GM19240 (cell line): ENCODE data around the gene TJAP1.
"Not testable (repeated sequence)": the region's sequence is repeated elsewhere in the genome, so short reads cannot be mapped to it uniquely, and the experiment has no call there.

Experiments used
- DNase-seq: peaks from one replicate; pipeline ENCODE4 v3.0.0; 2011; ENCODE audit warnings: low spot score; ENCODE audit not compliant: insufficient read length

The TJAP1 gene

DNA sequence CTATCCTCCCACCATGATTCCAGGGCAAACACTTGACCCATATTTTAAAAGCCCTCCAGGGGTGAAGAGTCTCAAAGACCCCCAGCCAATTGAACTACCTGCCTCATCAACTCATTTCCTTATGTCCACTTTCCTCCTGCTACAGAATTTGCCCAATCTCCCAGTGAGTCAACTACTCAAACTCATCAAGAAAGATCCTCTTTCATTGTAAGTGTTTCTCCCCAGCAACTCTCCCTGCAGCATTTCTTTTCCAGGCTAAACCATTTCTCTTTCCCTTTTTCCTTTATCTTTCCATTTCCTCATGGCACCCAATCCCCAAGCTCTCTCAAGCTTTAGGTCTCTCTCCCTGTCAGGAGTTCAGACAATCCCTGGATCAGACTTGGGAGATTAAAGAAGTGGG lies 23.5 kb upstream of the TJAP1 start:
- no peak for DNase-seq

DNA sequence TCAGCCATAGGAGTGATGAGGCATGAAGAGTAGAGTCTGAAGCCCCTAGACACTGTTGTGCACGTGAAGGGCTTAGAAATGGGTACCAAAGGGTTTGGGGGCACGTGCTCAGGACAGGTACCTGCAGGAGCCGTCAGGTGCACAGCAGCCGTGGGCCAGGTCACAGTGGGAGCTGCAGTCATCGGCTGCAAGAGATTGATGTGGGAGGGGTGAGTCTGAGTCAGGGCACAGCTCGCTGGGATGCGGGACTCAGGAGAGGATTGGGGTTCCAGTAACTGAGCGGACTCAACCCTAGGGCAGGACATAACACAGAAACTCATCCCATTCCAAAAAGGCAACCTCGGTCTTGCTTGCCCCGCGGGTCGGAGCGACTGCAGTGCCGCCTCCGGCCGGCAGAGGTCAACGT lies 23.1 kb upstream of the TJAP1 start:
- DNase-seq, result no peak

DNA sequence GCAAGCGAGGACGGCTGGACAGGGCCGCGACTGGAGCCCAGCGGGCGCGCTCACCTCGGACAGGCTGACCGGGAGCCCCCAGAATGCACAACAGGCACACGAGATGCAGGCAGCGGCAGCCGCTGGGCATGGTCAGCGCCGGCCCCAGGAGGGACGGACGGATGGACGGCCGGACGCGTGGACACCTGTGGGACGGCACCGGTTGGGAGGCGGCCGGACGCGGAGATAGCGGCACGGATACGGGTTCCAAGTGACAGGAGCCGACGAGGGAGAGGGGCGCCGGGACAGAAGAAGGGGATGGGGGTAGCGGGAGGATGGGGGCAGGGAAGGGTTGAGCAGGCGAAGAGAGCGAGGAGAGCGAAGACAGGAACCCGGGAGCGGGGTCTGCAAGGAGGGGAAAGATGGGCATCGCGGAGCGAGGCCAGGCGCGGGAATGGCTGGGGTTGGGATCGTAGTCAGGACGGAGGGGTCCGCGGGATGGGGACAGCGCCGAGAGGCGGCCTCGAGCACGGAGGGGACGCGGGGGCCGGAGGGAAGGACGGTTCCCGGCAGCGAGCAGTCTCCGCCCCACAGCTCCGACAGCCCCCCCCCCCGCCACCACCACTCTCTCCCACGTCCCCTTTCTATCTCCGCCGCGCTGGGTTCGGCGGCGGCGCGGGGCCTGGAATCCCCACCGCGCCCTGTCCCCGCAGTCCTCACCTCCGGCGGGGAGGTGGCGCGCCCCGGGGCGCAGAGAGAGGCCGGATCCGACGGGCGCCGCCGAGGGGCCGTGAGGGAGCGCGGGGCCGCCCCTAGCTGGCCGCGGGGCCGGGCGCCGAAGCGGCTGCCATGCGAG lies 22.5 kb upstream of the TJAP1 start:
- DNase-seq, result peak; percentile 58

DNA sequence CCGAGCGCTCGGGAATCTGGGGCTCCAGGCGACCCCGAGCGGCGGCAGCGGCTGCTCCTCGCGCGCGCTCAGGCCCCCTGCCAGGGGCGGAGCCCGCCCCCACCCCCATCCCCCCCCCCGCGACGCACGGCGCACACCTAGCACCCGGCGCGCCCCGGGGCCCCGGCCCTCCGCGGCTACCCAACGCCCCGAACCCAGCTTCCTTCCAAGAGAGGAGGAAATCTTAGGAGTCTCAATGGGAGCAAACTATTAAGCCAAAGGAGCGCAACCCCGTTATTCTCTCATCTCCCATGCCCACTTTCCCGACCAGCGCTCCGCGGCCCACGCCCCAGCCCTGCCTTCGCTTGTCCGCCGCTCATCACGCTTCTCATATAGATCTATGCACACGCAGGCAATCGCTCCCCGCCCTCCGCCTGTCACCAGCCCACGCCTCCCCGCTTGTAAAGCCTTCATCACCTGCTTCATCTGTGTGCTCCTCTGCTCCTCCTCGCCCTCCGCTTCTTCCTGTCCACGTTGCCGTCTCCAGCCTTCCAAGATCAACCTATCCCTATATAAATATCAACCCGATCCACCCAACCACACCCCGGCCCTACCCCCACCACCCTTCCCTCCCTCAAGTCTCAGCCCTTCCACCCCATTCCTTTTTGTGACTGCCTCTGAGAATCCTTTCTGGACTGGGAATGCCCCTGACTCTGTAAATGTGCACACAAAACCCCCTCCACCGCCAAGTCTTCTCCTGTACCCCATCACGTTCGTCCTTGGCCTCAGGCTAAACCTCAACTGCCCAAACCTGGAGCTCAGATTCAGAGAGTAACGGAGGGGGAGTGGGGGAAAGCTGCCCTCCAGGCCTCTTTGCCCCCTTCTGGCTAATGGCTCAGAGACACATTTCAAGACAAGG lies 21.6 kb upstream of the TJAP1 start, which contains the start of gene DLK2:
TSS of gene DLK2 (minus strand) at position 18 of the 898 bp plus-strand sequence. CDS start 723 bp downstream, outside the sequence.
- no peak for DNase-seq

DNA sequence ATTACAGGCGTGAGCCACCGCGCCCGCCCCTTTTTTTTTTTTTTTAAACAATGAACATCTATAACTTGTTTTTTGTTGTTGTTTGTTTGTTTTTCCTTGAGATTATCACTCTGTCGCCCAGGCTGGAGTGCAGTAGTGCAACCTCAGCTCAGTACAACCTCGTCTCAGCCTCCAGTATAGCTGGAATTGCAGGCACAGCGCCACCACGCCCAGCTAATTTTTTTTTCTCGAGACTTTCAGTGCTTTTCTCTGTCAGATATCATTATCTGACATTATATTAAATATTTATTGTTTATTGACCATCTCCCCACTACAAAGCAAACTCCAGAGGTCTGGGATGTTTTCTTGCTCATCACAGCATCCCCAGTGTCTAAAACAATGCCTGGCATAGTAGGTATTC lies 19.7 kb upstream of the TJAP1 start:
- no peak for DNase-seq

DNA sequence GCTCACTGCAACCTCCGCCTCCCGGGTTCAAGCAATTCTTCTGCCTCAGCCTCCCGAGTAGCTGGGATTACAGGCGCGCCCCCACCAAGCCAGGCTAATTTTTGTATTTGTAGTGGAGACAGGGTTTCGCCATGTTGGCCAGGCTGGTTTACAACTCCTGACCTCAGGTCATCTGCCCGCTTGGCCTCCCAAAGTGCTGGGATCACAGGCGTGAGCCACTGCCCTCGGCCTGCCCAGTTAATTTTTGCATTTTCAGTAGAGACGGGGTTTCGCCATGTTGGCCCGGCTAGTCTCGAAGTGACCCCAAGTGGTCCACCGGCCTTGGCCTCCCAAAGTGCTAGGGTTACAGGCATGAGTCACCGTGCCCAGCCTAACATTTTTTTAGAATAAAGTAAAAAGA lies 19.2 kb upstream of the TJAP1 start:
- not testable (repeated sequence) for DNase-seq

DNA sequence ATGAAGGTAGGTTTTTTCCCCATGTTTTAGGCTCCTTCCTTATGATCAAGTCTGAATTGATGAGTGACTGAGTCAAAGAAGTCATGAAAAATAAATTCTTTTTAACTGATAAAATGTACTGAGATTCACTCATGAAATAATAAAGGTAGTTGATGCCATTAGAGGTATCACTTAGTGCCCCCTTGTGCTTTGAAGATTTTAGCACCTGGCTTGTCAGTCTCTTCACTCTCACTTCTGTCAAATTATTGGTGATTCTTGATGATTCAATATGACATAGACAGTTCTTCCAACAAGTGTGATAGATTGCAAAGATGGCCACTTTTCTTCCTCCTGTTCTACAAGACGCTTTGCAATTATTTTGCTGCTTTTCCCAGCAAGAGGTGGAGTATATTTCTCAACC lies 17.8 kb upstream of the TJAP1 start:
- DNase-seq, result no peak

DNA sequence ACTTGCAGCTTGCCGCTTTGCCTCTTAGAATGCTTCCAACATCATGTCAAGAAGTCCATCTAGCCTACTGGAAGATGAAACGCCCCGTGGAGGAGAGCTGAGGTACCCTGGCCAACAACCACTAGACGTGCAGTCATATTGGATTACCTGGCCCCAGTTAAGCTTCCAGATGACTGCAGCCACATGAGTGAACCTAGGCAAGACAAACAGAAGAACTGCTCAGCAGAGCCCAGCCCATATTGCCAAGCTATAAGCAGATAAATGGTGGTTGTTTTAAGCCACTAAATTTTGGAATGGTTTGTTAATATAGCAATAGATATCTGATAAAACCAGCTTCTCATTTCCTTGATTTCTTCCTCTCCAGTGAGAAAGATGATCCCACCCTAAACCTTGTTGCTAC lies 17.3 kb upstream of the TJAP1 start:
- DNase-seq, result no peak

DNA sequence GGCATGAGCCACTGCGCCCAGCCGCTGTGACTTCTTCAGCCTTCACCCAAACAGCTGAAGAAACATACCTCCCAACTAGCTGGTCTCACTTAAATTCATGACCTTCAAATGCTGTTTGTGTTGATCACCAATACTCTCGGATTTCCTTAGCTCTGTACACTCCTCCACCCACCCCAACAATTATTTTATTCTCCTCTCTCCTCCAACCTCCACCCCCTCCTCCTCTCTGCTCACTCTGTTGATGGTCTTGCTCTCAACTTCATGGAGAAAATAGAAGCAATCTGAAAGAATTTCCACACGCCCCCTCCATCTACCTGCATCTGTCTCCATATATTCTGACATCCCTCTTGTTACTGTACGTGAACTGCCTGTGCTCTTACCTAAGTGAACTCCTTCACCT lies 15.4 kb upstream of the TJAP1 start:
- no peak for DNase-seq

DNA sequence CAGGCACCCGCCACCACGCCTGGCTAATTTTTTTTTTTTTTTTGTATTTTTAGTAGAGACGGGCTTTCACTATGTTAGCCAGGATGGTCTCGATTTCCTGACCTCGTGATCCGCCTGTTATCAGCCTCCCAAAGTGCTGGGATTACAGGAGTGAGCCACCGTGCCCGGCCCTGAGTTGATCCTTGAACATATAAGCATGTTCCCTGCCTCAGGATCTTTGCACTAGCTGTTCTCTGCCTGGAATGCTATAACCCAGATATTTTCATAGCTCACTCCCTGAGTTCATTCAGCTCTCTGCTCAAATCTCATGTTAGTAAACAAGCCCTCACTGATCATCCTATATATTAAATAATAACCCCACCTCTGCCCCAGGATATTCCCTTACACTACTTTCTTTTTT lies 13.0 kb upstream of the TJAP1 start:
- DNase-seq, result no peak

DNA sequence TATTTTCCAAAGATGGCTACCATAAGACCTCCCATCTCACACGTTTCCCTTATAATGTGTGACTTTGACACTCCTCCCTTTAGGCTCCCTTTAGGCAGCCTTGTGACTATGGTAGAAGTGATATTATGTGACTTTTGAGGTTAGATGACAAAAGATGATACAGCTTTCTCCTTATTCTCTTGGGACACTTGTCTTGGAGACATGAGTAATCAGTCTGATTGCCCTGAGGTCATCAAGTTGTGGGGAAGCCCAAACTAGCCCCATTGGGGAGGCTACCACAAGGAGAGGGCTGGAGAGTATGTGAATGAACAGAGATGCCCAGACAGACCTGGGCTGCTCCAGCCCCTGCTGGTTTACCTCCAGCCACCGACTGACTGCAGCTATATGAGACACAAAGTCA lies 11.4 kb upstream of the TJAP1 start:
- DNase-seq, result no peak

DNA sequence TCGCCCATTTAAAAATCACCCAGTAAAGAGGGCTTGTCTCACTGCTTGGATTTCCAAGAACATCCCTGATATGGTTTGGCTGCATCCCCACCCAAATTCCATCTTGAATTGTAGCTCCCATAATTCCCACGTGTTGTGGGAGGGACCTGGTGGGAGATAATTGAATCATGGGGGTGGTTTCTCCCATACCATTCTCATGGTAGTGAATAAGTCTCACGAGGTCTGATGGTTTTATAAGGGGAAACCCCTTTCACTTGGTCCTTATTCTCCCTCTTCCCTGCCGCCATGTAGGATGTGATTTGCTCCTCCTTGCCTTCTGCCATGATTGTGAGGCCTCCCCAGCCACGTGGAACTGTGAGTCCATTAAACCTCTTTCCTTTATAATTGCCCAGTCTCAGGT lies 10.1 kb upstream of the TJAP1 start:
- not testable (repeated sequence) for DNase-seq

DNA sequence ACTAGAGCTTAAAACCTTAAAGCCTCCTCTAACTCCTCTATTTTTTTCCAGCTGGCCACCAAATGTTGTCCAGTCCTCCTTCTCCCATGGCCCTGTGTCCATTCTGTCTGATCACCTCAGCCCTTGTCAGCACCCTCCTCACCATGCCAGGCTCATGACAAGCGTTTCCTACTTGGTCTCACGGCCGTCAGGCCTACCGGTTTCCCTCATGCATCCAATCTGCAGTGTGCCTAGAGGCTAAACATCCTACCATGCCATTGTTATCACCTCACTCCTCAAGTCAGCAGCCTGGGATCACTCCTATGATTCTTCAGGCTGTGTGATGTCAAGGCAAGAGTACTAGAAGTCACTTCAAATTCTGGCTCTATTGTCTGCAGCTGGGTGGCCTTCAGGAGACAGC lies 9.6 kb upstream of the TJAP1 start:
- DNase-seq, result no peak

DNA sequence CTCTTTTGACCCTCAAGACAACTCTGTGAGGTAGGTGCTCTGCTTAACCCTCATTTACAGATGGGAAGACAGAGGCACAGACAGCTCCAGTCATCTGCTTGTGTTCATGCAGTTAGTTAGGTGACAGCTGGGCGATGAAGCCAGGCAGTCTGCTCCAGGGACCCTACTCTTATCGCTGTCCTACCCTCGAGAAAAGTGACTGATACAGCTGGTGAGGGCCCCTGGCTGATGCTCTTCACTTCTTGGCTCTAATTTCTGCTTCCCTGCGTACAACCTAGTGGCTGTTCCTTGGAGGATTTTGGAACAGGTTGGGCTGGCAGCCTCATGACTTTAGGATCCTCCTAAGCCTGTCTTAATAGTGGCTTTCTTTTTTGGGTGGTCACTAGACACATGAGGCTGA lies 9.1 kb upstream of the TJAP1 start:
- no peak for DNase-seq

DNA sequence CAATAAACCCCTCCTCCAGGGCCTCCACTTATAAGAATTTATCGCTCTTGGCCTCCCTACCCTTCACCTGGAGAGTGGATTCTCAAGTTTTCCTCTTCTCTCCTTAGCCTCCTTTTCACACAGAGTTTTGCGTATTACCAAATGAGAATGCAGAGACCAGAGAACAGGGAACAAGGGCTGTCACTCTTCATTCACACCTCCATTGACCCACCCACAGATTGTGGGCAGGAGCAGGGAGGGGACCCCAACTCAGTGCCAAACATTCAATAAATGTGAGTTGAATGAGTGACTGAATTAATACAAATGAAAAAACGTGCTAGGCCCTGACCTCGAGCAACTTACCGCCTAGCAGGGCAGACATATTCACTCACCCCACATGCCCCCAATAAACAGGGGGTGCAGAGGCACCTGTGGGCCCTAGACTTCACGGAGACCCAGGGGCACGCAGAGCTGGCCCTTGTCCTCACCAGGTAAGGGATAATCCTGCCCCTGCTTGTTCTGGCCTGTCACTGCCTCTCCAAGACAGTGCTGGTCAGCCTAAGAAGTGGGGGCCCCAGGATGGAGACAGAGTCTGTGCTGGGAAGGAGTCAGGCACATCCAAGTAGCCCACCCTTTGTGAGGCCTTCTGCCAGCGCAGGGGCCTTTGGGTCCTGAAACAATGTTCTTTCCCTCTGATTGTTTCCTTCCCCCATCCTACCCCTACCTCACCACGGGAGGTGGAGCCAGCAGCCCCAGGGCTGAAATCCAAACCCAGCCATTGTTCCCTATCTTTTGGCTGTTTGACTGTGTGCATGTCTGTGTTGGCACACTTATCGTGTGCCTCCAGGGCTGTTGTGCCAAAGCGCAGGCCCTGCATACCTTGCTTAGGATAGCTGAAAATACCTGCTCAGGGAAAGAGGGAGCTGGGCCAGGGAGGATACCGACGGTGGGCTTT lies 8.4 kb upstream of the TJAP1 start:
- DNase-seq, result no peak

DNA sequence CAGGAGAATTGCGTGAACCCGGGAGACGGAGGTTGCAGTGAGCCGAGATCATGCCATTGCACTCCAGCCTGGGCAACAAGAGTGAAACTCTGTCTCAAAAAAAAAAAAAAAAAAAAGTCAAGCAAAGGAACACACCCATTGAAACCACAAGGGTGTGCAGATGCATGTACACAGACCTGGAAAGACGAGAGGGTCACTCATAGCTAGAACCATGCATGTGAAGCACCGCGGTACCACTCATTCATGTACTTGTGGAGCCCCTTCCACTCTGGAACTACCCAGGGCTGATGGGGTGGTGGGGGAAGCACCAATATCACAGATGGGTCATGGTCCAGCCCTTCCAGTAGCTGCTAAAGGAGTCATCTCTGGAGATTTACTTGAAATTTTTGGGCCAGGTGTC lies 7.4 kb upstream of the TJAP1 start:
- no peak for DNase-seq

DNA sequence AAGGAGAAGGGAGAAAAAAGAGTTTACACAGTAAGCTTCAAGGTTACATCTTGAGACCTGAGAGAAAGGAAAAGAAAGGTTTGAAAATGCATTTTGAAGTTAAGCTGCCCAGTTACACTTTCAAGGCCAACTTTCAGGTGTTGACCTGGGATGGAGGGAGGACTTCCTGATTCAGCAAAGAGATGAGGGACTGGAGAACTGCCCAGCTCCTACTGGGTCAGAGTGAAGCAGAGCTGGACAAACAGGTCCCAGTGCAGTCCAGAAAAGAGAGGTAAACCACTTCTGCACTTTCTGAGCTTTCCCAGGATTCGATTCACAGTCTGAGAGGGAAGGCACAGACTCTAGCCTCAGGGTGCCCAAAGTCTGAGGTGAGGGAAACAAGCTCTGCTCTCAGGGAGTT lies 6.0 kb upstream of the TJAP1 start:
- DNase-seq, result no peak

DNA sequence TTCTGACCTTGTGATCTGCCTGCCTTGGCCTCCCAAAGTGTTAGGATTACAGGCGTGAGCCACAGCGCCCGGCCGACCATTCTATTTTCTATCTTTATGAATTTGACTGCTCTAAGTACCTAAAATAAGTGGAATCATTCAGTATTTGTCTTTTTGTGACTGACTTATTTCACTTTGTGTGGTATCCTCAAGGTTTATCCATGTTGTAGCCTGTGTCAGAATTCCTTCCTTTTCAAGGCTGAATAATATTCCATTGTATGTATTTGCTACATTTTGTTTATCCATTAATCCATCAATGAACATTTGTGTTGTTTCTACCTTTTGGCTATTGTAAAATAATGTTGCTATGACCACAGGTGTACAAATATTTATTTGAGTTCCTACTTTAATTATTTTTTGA lies 4.9 kb upstream of the TJAP1 start:
- no peak for DNase-seq

DNA sequence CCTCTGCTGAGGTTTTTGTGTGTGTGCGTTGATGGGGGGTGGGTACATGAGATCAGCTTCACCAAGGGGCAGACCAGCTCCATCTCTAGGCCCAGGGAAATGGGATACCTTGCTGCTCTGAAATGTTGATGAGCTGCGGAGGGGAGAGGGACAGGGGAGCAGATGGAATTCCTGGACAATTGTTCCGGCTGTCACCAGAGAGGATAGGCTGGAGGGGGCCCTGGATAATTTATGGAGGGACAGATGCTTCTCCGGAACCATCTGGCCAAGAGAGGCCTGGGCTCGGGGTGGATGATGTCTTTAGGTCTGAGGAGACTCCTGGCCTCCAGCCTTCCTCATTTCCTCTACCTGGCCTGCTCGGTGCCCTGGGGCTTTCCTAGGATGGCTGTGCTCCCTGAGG lies 1.9 kb upstream of the TJAP1 start:
- no peak for DNase-seq

DNA sequence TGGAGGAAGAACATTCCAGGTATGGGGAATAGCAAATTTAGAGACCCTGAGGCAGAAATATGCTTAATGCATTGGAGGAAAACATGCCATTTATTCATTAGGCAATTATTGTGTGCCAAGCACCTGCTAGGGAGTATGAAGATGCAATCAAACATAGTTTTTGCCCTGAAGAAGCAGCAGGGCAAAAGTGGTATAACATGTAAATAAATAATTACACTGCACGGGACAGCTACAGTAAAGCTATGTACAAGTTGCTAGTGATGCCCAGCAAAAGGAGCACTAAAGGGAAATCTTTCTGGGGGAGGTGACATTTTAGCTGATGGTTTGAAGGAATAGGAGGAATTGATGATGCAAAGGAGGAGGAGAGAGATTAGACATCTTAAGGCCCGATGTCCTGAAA lies 624 bp upstream of the TJAP1 start:
- no peak for DNase-seq

DNA sequence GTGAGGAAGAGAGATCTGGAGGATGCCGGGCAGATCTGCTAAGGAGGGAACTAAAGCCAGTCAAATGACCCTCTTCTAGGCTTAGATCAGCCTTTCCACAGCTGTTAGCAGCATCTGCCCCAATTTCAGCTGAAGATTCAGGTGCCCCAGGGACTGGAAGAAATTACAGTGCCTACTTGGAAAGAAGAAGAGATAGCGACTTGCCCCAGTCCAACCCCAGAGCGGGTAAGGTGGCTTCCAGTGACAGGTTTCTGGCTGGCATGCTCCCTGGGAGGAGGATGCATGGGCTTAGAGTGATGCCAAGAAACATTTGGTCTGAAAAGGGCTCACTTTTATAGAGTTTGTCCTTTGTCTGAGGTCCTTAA lies 620 bp downstream of the TJAP1 start:
- no peak for DNase-seq

DNA sequence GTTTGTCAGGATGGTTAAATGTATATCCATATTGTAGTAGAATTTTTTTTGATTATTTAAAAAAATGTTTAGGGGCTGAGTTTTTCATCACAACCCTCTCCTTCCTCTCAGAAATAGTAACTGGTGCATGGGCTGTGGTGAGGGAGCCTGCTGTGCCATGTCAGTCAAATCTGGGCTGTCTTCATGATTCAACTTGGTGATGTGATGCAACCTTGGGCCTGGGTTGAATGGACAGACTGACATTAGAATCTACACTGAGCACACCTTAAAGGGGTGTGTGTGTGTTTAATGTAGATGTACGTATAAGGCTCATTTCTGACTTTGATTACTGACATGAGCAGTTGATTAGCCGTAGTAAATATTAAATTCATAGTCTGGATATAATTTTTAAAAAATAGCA lies 3.7 kb downstream of the TJAP1 start:
- DNase-seq, result no peak
